Activated gamma-delta T cell (primary cell): Measurements from ENCODE around the gene UNK.

Source experiments
- DNase-seq: peaks from one replicate; lab custom pipeline; 2025; lab: John Stamatoyannopoulos, UW

The UNK gene

GRCh38 chr17:75873587-75874322 is 89.1 kb downstream of the UNK start:
- no peak for DNase-seq

- no peak for DNase-seq
These were observed 89.9 kb downstream of the UNK start for GRCh38 chr17:75874323-75875181.
